HEK293 (cell line): Measurements from ENCODE around the gene THG1L.

Experiments used
- BCL11B ChIP-seq: fragments of 450-650 bp; formaldehyde crosslinking; IDR thresholded peaks from 2 replicates; pipeline ENCODE4 v1.5.1; 2016; ENCODE audit warnings: low read depth, missing biosample characterization, missing genetic modification characterization
- IKZF3 ChIP-seq: fragments of 450-650 bp; IDR thresholded peaks from 2 replicates; pipeline ENCODE4 v1.5.0; 2018; ENCODE audit warnings: missing biosample characterization, mild to moderate bottlenecking, missing genetic modification characterization, moderate library complexity
- MZF1 ChIP-seq: fragments of 450-650 bp; formaldehyde crosslinking; IDR thresholded peaks from 2 replicates; pipeline ENCODE4 v1.5.1; 2017; ENCODE audit warnings: missing biosample characterization, missing genetic modification characterization, borderline replicate concordance
- RBAK ChIP-seq: fragments of 450-650 bp; formaldehyde crosslinking; IDR thresholded peaks from 2 replicates; pipeline ENCODE4 v1.5.1; 2016; ENCODE audit warnings: missing biosample characterization, missing genetic modification characterization
- REPIN1 ChIP-seq: fragments of 450-650 bp; formaldehyde crosslinking; IDR thresholded peaks from 2 replicates; pipeline ENCODE4 v1.5.1; 2017; ENCODE audit warnings: missing biosample characterization, missing genetic modification characterization, low read depth
- SCRT2 ChIP-seq: fragments of 450-650 bp; formaldehyde crosslinking; IDR thresholded peaks from 2 replicates; pipeline ENCODE4 v1.5.1; 2016; ENCODE audit warnings: missing biosample characterization, missing genetic modification characterization
- ZBTB8A ChIP-seq: fragments of 450-650 bp; formaldehyde crosslinking; IDR thresholded peaks from 2 replicates; pipeline ENCODE4 v1.5.1; 2016; ENCODE audit warnings: missing biosample characterization, missing genetic modification characterization
- ZNF132 ChIP-seq: fragments of 450-650 bp; formaldehyde crosslinking; IDR thresholded peaks from 2 replicates; pipeline ENCODE4 v1.5.1; 2017; ENCODE audit warnings: missing biosample characterization, missing genetic modification characterization, borderline replicate concordance
- ZNF16 ChIP-seq: fragments of 450-650 bp; formaldehyde crosslinking; IDR thresholded peaks from 2 replicates; pipeline ENCODE4 v1.5.1; 2016; ENCODE audit warnings: low read depth, missing biosample characterization, missing genetic modification characterization
- ZNF221 ChIP-seq: fragments of 450-650 bp; formaldehyde crosslinking; IDR thresholded peaks from 2 replicates; pipeline ENCODE4 v1.5.1; 2017; ENCODE audit warnings: missing biosample characterization, missing genetic modification characterization, borderline replicate concordance
- ZNF223 ChIP-seq: fragments of 450-650 bp; formaldehyde crosslinking; IDR thresholded peaks from 2 replicates; pipeline ENCODE4 v1.5.1; 2016; ENCODE audit warnings: missing biosample characterization, missing genetic modification characterization
- ZNF23 ChIP-seq: fragments of 450-650 bp; formaldehyde crosslinking; IDR thresholded peaks from 2 replicates; pipeline ENCODE4 v1.5.1; 2016; ENCODE audit warnings: missing biosample characterization, missing genetic modification characterization, borderline replicate concordance
- ZNF24 ChIP-seq: fragments of 450-650 bp; formaldehyde crosslinking; IDR thresholded peaks from 2 replicates; pipeline ENCODE4 v1.5.1; 2016; ENCODE audit warnings: missing biosample characterization, missing genetic modification characterization
- ZNF292 ChIP-seq: fragments of 450-650 bp; formaldehyde crosslinking; IDR thresholded peaks from 2 replicates; pipeline ENCODE4 v1.5.1; 2016; ENCODE audit warnings: low read depth, missing biosample characterization, missing genetic modification characterization, borderline replicate concordance
- ZNF341 ChIP-seq: fragments of 450-650 bp; formaldehyde crosslinking; IDR thresholded peaks from 2 replicates; pipeline ENCODE4; 2016; ENCODE audit warnings: low read depth, missing biosample characterization, missing genetic modification characterization
- ZNF394 ChIP-seq: fragments of 450-650 bp; formaldehyde crosslinking; IDR thresholded peaks from 2 replicates; pipeline ENCODE4 v1.5.1; 2016; ENCODE audit warnings: missing biosample characterization, missing genetic modification characterization, mild to moderate bottlenecking, moderate library complexity, borderline replicate concordance
- ZNF48 ChIP-seq: fragments of 450-650 bp; formaldehyde crosslinking; IDR thresholded peaks from 2 replicates; pipeline ENCODE4 v1.5.1; 2016; ENCODE audit warnings: missing biosample characterization, missing genetic modification characterization
- ZNF530 ChIP-seq: fragments of 450-650 bp; formaldehyde crosslinking; IDR thresholded peaks from 2 replicates; pipeline ENCODE4 v1.5.1; 2016; ENCODE audit warnings: low read depth, missing biosample characterization, missing genetic modification characterization
- ZNF610 ChIP-seq: fragments of 450-650 bp; formaldehyde crosslinking; IDR thresholded peaks from 2 replicates; pipeline ENCODE4 v1.5.1; 2016; ENCODE audit warnings: missing biosample characterization, missing genetic modification characterization, borderline replicate concordance
- ZNF621 ChIP-seq: fragments of 450-650 bp; formaldehyde crosslinking; IDR thresholded peaks from 2 replicates; pipeline ENCODE4 v1.5.1; 2017; ENCODE audit warnings: missing biosample characterization, missing genetic modification characterization
- ZNF654 ChIP-seq: fragments of 450-650 bp; formaldehyde crosslinking; IDR thresholded peaks from 2 replicates; pipeline ENCODE4 v1.5.1; 2016; ENCODE audit warnings: low read depth, missing biosample characterization, missing genetic modification characterization
- ZNF677 ChIP-seq: fragments of 450-650 bp; IDR thresholded peaks from 2 replicates; pipeline ENCODE4 v1.5.0; 2018; ENCODE audit warnings: missing biosample characterization, mild to moderate bottlenecking, missing genetic modification characterization, moderate library complexity
- ZNF701 ChIP-seq: fragments of 450-650 bp; formaldehyde crosslinking; IDR thresholded peaks from 2 replicates; pipeline ENCODE4 v1.5.1; 2016; ENCODE audit warnings: missing biosample characterization, missing genetic modification characterization
- ZNF843 ChIP-seq: fragments of 450-650 bp; formaldehyde crosslinking; IDR thresholded peaks from 2 replicates; pipeline ENCODE4 v1.5.1; 2016; ENCODE audit warnings: missing biosample characterization, missing genetic modification characterization
- ZSCAN30 ChIP-seq: fragments of 450-650 bp; IDR thresholded peaks from 2 replicates; pipeline ENCODE4 v1.5.1; 2018; ENCODE audit warnings: missing biosample characterization, mild to moderate bottlenecking, missing genetic modification characterization, moderate library complexity
- TF ChIP-seq, protein P1 (sequence below): fragments of 450-650 bp; formaldehyde crosslinking; IDR thresholded peaks from 2 replicates; pipeline ENCODE4 v1.5.1; 2016; ENCODE audit warnings: missing biosample characterization, missing genetic modification characterization
- TF ChIP-seq, protein P2 (sequence below): IDR thresholded peaks from 2 replicates; pipeline ENCODE4 v1.6.1; 2011; ENCODE audit warnings: mild to moderate bottlenecking, low read depth, low read length, borderline replicate concordance
- TF ChIP-seq, protein P3 (sequence below): fragments of 450-650 bp; formaldehyde crosslinking; IDR thresholded peaks from 2 replicates; pipeline ENCODE4 v1.5.1; 2016; ENCODE audit warnings: missing biosample characterization, missing genetic modification characterization
- TF ChIP-seq, protein P4 (sequence below): fragments of 450-650 bp; formaldehyde crosslinking; IDR thresholded peaks from 2 replicates; pipeline ENCODE4 v1.5.1; 2016; ENCODE audit warnings: missing biosample characterization, missing genetic modification characterization
- TF ChIP-seq, protein P5 (sequence below): fragments of 450-650 bp; formaldehyde crosslinking; IDR thresholded peaks from 2 replicates; pipeline ENCODE4 v1.5.1; 2016; ENCODE audit warnings: missing biosample characterization, missing genetic modification characterization

Gene THG1L

DNA sequence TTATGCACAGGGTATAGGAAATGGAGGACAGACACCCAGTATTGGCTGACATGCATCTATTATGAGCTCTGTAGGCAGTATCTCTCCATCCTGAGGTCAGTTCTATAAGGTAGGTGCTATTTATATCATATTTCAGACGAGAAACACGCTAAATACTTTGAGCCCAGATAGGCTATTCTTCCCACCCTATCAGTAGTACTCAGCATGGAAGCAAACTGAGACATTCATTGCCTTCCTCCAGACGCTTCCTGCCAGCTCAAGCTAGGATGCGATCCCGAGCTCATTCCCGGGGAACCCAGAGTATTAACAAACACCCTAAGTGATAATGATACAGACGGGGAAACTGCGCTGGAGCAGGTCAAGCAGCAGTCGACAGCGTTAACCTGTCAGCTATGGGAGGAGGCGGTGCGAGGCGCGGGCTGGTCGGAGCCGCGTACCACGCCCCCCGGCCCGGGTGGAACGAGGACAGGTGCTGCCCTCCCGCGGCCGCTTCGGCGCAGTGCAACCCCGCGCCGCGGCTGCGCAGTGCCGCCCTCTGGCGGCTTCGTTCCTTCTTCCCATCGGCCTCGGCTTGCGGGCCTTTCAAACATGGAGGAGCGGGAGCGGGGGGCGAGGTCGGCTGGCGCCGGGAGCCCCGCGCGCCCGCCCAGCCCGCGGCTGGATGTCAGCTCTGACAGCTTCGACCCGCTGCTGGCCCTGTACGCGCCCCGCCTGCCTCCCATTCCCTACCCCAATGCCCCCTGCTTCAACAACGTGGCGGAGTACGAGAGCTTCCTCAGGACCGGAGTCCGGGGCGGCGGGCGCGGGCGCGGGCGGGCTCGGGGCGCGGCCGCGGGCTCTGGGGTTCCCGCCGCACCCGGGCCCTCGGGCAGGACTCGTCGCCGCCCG, 12.2 kb downstream of the THG1L start, which contains the start of gene LSM11 (continued):
- TF ChIP-seq, protein P1, sequence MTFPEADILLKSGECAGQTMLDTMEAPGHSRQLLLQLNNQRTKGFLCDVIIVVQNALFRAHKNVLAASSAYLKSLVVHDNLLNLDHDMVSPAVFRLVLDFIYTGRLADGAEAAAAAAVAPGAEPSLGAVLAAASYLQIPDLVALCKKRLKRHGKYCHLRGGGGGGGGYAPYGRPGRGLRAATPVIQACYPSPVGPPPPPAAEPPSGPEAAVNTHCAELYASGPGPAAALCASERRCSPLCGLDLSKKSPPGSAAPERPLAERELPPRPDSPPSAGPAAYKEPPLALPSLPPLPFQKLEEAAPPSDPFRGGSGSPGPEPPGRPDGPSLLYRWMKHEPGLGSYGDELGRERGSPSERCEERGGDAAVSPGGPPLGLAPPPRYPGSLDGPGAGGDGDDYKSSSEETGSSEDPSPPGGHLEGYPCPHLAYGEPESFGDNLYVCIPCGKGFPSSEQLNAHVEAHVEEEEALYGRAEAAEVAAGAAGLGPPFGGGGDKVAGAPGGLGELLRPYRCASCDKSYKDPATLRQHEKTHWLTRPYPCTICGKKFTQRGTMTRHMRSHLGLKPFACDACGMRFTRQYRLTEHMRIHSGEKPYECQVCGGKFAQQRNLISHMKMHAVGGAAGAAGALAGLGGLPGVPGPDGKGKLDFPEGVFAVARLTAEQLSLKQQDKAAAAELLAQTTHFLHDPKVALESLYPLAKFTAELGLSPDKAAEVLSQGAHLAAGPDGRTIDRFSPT (tag by site-specific recombination): no peak
- no peak for TF ChIP-seq ZNF223
- TF ChIP-seq ZNF23 (tag by site-specific recombination): no peak
- TF ChIP-seq, protein P2, sequence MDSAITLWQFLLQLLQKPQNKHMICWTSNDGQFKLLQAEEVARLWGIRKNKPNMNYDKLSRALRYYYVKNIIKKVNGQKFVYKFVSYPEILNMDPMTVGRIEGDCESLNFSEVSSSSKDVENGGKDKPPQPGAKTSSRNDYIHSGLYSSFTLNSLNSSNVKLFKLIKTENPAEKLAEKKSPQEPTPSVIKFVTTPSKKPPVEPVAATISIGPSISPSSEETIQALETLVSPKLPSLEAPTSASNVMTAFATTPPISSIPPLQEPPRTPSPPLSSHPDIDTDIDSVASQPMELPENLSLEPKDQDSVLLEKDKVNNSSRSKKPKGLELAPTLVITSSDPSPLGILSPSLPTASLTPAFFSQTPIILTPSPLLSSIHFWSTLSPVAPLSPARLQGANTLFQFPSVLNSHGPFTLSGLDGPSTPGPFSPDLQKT: no peak
- no peak for TF ChIP-seq ZNF530 (tag by site-specific recombination)
- TF ChIP-seq ZSCAN30 (tag by site-specific recombination): peak; percentile 86
- TF ChIP-seq ZNF610 (tag by site-specific recombination): no peak
- TF ChIP-seq MZF1: no peak
- TF ChIP-seq SCRT2 (tag by site-specific recombination): peak; percentile 55
- TF ChIP-seq, protein P3, sequence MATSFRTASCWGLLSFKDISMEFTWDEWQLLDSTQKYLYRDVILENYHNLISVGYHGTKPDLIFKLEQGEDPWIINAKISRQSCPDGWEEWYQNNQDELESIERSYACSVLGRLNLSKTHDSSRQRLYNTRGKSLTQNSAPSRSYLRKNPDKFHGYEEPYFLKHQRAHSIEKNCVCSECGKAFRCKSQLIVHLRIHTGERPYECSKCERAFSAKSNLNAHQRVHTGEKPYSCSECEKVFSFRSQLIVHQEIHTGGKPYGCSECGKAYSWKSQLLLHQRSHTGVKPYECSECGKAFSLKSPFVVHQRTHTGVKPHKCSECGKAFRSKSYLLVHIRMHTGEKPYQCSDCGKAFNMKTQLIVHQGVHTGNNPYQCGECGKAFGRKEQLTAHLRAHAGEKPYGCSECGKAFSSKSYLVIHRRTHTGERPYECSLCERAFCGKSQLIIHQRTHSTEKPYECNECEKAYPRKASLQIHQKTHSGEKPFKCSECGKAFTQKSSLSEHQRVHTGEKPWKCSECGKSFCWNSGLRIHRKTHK (tag by site-specific recombination): no peak
- TF ChIP-seq BCL11B (tag by site-specific recombination): no peak
- no peak for TF ChIP-seq ZNF16 (tag by site-specific recombination)
- peak; percentile 84 for TF ChIP-seq ZBTB8A
- no peak for TF ChIP-seq ZNF24
- no peak for TF ChIP-seq ZNF677 (tag by site-specific recombination)
- TF ChIP-seq ZNF701 (tag by site-specific recombination): no peak
- TF ChIP-seq REPIN1 (tag by site-specific recombination): no peak
- no peak for TF ChIP-seq ZNF292 (tag by site-specific recombination)
- TF ChIP-seq ZNF654 (tag by site-specific recombination): peak; percentile 42
- TF ChIP-seq ZNF843 (tag by site-specific recombination): no peak
- TF ChIP-seq, protein P4, sequence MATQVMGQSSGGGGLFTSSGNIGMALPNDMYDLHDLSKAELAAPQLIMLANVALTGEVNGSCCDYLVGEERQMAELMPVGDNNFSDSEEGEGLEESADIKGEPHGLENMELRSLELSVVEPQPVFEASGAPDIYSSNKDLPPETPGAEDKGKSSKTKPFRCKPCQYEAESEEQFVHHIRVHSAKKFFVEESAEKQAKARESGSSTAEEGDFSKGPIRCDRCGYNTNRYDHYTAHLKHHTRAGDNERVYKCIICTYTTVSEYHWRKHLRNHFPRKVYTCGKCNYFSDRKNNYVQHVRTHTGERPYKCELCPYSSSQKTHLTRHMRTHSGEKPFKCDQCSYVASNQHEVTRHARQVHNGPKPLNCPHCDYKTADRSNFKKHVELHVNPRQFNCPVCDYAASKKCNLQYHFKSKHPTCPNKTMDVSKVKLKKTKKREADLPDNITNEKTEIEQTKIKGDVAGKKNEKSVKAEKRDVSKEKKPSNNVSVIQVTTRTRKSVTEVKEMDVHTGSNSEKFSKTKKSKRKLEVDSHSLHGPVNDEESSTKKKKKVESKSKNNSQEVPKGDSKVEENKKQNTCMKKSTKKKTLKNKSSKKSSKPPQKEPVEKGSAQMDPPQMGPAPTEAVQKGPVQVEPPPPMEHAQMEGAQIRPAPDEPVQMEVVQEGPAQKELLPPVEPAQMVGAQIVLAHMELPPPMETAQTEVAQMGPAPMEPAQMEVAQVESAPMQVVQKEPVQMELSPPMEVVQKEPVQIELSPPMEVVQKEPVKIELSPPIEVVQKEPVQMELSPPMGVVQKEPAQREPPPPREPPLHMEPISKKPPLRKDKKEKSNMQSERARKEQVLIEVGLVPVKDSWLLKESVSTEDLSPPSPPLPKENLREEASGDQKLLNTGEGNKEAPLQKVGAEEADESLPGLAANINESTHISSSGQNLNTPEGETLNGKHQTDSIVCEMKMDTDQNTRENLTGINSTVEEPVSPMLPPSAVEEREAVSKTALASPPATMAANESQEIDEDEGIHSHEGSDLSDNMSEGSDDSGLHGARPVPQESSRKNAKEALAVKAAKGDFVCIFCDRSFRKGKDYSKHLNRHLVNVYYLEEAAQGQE (tag by site-specific recombination): no peak
- no peak for TF ChIP-seq ZNF221 (tag by site-specific recombination)
- no peak for TF ChIP-seq RBAK (tag by site-specific recombination)
- no peak for TF ChIP-seq ZNF621 (tag by site-specific recombination)
- TF ChIP-seq, protein P5, sequence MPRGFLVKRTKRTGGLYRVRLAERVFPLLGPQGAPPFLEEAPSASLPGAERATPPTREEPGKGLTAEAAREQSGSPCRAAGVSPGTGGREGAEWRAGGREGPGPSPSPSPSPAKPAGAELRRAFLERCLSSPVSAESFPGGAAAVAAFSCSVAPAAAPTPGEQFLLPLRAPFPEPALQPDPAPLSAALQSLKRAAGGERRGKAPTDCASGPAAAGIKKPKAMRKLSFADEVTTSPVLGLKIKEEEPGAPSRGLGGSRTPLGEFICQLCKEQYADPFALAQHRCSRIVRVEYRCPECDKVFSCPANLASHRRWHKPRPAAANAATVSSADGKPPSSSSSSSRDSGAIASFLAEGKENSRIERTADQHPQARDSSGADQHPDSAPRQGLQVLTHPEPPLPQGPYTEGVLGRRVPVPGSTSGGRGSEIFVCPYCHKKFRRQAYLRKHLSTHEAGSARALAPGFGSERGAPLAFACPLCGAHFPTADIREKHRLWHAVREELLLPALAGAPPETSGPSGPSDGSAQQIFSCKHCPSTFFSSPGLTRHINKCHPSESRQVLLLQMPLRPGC (tag by site-specific recombination): no peak
- TF ChIP-seq ZNF394 (tag by site-specific recombination): no peak
- TF ChIP-seq ZNF48 (tag by site-specific recombination): no peak
- TF ChIP-seq ZNF132 (tag by site-specific recombination): no peak
- TF ChIP-seq IKZF3 (tag by site-specific recombination): peak; percentile 53; the same call in 1 of the 2 replicates
- TF ChIP-seq ZNF341 (tag by site-specific recombination): peak; percentile 74
